Suprapubic skin (tissue), 4 donors: ENCODE measurements around the gene PACS2. TPM values are rescaled to one million over a fixed set of nuclear protein-coding genes. Genes with fewer than 3 reads are reported as not detected.
"Not testable (repeated sequence)": the region's sequence is repeated elsewhere in the genome, so short reads cannot be mapped to it uniquely, and the experiment has no call there.

Experiments
- DNase-seq, 2 donors: peaks; one replicate each; pipeline ENCODE4 v3.0.0-alpha.2; 2019; ENCODE audit warnings: low spot score in 2 of 2
- H3K27ac ChIP-seq: fragments of 200-600 bp; sonication (generic); one replicate; pipeline ENCODE4 v1.5.1; 2019
- H3K27me3 ChIP-seq: fragments of 200-600 bp; sonication (generic); one replicate; pipeline ENCODE4 v1.5.1; 2019
- H3K36me3 ChIP-seq: fragments of 200-600 bp; sonication (generic); one replicate; pipeline ENCODE4 v1.5.1; 2019
- H3K4me1 ChIP-seq: fragments of 200-600 bp; sonication (generic); one replicate; pipeline ENCODE4 v1.5.1; 2019
- H3K4me3 ChIP-seq: fragments of 200-600 bp; sonication (generic); one replicate; pipeline ENCODE4 v1.5.1; 2019; ENCODE audit warnings: mild to moderate bottlenecking
- H3K9me3 ChIP-seq: fragments of 200-600 bp; sonication (generic); one replicate; pipeline ENCODE4 v1.5.1; 2019
- EP300 ChIP-seq: sonication (generic); formaldehyde crosslinking; IDR thresholded peaks from one replicate; pipeline ENCODE4 v1.6.1; 2017; ENCODE audit warnings: antibody characterized with exemption
- POLR2A ChIP-seq, 2 donors: fragments of 450-650 bp; IDR thresholded peaks; one replicate each; pipeline ENCODE4 v1.6.1; 2017; ENCODE audit warnings: antibody characterized with exemption in 2 of 2, mild to moderate bottlenecking in 2 of 2, moderate library complexity in 2 of 2
- POLR2AphosphoS5 ChIP-seq, 3 donors: sonication (generic); formaldehyde crosslinking; IDR thresholded peaks; one replicate each; pipeline ENCODE4 v1.6.1; 2017; ENCODE audit warnings: antibody characterized with exemption in 3 of 3
- WGBS: methylation state at CpG from one replicate; pipeline ENCODE4 v1.1.5; 2018; 5-methylcytosine and 5-hydroxymethylcytosine counted together
- total RNA-seq, 4 donors: library from RNA; depleted of rRNA; stranded (reverse); fragments of >200 nt; gene quantifications; one replicate each; pipeline ENCODE4 v1.1.0, GENCODE V29; 2016
- TF ChIP-seq, protein P1 (sequence below), 2 donors: fragments of 200-600 bp in 1 of 2; fragments of 450-650 bp in 1 of 2; sonication (generic) in 1 of 2; IDR thresholded peaks; one replicate each; pipeline ENCODE4 v1.5.1; 2016 to 2019; ENCODE audit warnings: antibody characterized with exemption in 2 of 2, mild to moderate bottlenecking in 1 of 2, moderate library complexity in 1 of 2

Gene PACS2
- total RNA-seq, 4 donors from 2014 or later, result 41.9 to 100 (median 66.6) TPM

DNA sequence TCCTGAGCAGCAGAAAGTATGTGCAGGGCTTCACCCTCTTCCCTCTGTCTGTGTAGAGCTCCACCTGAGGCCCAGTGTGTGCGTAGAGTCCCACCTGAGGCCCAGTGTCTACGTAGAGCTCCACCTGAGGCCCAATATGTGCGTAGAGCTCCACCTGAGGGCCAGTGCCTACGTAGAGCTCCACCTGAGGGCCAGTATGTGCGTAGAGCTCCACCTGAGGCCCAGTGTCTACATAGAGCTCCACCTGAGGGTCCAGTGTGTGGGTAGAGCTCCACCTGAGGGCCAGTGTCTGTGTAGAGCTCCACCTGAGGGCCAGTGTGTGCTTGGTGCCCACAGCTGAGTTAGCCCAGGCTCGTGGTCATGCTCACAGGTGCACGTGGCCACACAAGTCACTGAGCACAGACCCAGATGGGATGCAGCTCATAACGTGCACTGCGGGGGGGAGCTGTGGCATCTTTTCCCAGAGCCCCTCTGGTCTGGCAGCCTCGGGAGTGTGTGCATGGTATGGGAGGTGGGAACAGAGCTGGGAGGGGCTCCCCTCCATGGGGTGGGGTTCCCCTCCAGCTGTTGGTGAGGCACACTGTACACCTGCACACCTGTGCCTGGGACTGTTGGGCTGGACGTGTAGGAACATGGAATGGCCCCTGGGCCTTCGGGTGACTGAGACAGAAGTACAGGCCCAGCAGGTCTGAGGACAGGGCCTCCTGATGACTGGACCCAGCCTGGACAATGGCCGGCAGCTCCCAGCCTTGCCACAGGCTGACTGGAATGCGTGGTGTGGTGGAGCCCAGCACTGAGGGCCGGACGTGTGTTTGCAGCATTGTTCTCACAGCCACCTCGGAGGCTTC is 20.1 kb downstream of the PACS2 start:
- no peaks in the 10 kb centered on the region for H3K27me3 ChIP-seq
- no peak overlapping the region for H3K27ac ChIP-seq
- no peaks in the 10 kb centered on the region for H3K9me3 ChIP-seq
- no peak overlapping the region for H3K4me3 ChIP-seq
- peaks cover 32% of the 10 kb centered on the region for H3K4me1 ChIP-seq
- no peak for TF ChIP-seq POLR2AphosphoS5 (IDR thresholded peaks at IDR 0.05)
- TF ChIP-seq POLR2A (IDR thresholded peaks at IDR 0.05), result no peak
- TF ChIP-seq, protein P1, sequence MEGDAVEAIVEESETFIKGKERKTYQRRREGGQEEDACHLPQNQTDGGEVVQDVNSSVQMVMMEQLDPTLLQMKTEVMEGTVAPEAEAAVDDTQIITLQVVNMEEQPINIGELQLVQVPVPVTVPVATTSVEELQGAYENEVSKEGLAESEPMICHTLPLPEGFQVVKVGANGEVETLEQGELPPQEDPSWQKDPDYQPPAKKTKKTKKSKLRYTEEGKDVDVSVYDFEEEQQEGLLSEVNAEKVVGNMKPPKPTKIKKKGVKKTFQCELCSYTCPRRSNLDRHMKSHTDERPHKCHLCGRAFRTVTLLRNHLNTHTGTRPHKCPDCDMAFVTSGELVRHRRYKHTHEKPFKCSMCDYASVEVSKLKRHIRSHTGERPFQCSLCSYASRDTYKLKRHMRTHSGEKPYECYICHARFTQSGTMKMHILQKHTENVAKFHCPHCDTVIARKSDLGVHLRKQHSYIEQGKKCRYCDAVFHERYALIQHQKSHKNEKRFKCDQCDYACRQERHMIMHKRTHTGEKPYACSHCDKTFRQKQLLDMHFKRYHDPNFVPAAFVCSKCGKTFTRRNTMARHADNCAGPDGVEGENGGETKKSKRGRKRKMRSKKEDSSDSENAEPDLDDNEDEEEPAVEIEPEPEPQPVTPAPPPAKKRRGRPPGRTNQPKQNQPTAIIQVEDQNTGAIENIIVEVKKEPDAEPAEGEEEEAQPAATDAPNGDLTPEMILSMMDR (IDR thresholded peaks at IDR 0.05), result no peak
- no peak for TF ChIP-seq EP300
- no peak for DNase-seq
- WGBS, result 93% methylated on average over 7 of the region's 17 CpGs
- no peaks in the 10 kb centered on the region for H3K36me3 ChIP-seq

DNA sequence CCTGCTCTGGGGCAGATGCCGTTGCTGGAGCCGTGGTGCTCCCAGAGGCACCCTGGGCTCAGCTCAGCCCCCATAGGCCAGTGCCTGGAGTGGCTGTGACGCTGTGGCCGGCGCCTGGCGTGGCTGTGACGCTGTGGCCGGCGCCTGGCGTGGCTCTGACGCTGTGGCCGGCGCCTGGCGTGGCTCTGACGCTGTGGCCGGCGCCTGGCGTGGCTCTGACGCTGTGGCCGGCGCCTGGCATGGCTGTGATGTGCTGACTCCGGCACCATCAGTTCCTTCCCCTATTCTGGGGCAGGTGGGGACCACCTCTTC is 20.6 kb downstream of the PACS2 start:
- 94% methylated on average over 10 of the region's 22 CpGs for WGBS

DNA sequence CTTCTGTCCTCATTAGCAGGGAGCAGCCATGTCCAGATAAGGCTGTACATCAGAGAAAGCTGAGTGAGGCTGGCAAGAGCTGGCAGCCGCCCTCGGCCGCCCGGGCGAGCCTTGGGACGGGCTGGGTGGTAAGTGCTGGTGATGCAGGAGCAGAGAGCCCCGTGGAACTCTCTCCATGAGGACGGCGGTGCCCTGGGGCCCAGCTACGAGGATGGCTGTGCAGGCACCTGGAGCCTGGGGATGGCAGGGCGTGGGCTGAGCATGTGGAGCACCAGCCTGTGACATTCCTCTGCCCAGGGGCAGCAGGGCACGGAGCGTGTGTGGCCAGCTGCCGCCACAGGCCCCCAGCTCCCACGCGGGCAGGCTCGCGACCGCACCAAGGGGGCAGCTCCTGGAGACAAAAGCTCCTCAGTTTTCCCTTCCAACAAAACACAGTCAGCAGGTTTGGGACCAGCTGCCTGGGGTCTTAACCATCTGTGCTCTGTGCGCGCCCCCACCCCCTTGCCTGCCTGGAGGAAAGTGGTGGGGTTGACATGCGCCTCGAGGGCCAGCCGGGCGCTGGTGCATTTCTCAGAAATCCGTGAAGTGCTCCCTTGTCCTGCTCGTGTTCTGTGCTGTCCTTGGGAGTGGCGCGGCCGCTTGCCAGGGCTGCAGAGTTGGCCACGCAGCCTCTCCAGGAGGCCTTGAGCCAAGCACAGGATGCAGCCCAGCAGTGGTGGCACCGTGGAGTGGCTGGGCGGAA is 21.4 kb downstream of the PACS2 start:
- H3K27me3 ChIP-seq, result no peaks in the 10 kb centered on the region
- H3K4me1 ChIP-seq, result peaks cover 27% of the 10 kb centered on the region
- H3K27ac ChIP-seq, result no peak overlapping the region
- H3K4me3 ChIP-seq, result no peak overlapping the region
- WGBS, result 59% methylated on average over 12 of the region's 33 CpGs
- DNase-seq, result no peak
- TF ChIP-seq POLR2AphosphoS5 (IDR thresholded peaks at IDR 0.05) (no peak), POLR2A (IDR thresholded peaks at IDR 0.05) (no peak), EP300 (no peak)
- TF ChIP-seq, protein P1 (IDR thresholded peaks at IDR 0.05), result no peak
- no peaks in the 10 kb centered on the region for H3K36me3 ChIP-seq
- H3K9me3 ChIP-seq, result no peaks in the 10 kb centered on the region

More for the DNA sequence above, 20.6 kb downstream of the PACS2 start:
- not testable (repeated sequence) for H3K36me3 ChIP-seq, H3K27ac ChIP-seq, H3K9me3 ChIP-seq, H3K27me3 ChIP-seq, H3K4me3 ChIP-seq, DNase-seq
- H3K4me1 ChIP-seq, result peaks cover 28% of the 10 kb centered on the region

DNA sequence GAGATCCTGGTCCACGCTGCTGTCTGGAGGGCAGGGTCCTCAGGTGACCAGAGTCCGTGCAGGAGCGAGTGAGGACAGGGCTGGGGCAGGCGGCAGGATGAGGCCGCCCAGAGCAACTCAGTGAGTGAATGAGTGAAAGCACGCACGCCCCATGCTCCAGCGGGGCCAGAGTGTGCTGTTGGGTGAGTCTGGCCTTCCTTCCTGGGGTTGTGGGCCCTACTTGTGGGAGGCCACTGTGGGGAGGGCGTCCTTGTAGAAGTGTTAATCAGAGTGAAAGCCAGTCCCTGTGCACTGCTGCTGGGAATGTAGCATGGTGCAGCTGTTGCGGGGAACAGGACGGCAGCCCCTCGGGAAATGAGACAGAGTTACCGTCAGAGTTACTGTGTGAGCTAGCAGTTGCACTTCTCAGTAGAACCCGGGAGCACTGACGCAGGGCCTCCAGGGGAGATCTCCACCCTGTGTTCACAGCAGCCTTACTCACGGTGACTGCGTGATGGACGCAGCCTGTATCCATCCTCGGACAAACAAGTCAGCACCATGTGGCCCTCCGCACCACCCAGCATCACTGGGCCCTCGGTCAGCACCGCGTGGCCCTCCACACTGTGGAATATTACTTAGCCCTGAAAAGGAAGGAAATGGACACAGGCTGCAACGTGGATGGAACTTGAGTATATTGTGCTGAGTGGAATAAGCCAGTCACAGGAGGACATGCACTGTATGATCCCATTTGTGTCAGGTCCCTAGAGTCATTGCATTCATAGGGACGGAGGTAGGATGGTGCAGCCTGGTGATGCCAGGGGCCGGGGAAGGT is 22.1 kb downstream of the PACS2 start:
- H3K4me3 ChIP-seq, result no peak overlapping the region
- 96% methylated on average over 24 of the region's 26 CpGs for WGBS
- H3K27me3 ChIP-seq, result no peaks in the 10 kb centered on the region
- H3K9me3 ChIP-seq, result no peaks in the 10 kb centered on the region
- no peaks in the 10 kb centered on the region for H3K36me3 ChIP-seq
- TF ChIP-seq POLR2AphosphoS5 (IDR thresholded peaks at IDR 0.05) (no peak), POLR2A (IDR thresholded peaks at IDR 0.05) (no peak), EP300 (no peak)
- TF ChIP-seq, protein P1 (IDR thresholded peaks at IDR 0.05), result no peak
- peaks cover 31% of the 10 kb centered on the region for H3K4me1 ChIP-seq
- no peak overlapping the region for H3K27ac ChIP-seq
- DNase-seq, result no peak

DNA sequence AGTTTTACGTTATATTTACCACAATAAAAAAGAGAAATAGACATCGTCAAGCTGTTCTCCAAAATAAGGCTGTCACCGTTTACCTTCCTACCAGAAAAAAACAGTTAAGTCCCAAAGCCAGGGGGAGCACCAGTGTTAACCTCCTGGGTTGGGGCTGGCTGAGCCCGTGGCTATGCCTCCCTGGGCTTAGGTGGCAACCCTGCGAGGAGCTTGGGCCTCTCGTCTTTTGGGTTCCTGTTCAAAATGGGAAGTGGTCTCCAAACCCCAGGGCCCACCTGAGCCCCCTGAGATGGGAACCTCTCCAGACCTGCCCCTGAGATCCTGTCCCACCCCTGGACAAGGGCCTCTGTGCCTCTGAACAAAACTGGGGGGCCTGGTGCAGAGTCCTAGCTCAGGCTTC is 22.9 kb downstream of the PACS2 start:
- TF ChIP-seq, protein P1 (IDR thresholded peaks at IDR 0.05), result no peak
- TF ChIP-seq POLR2A (IDR thresholded peaks at IDR 0.05), result no peak
- Histone ChIP-seq H3K27me3 (no peaks in the 10 kb centered on the region), H3K4me1 (peaks cover 31% of the 10 kb centered on the region), H3K9me3 (no peaks in the 10 kb centered on the region), H3K4me3 (no peak overlapping the region), H3K27ac (no peak overlapping the region), H3K36me3 (no peaks in the 10 kb centered on the region)
- 93% methylated on average over 6 of the region's 6 CpGs for WGBS
- no peak for DNase-seq
